Stomach (tissue), 9 donors: Measurements from ENCODE around the gene DDR1. TPM values are rescaled to one million over a fixed set of nuclear protein-coding genes. Genes with fewer than 3 reads are reported as not detected.

ENCODE experiments used
- DNase-seq, 2 donors: peaks; one replicate each; pipeline versions ENCODE4 v3.0.0 to v3.0.0-alpha.2; 2013 to 2019
- H3K27ac ChIP-seq, 5 donors: fragments of 200-600 bp in 4 of 5; sonication (generic) in 4 of 5; one replicate each; pipeline ENCODE4 v1.5.1; 2013 to 2019; ENCODE audit warnings: mild to moderate bottlenecking in 1 of 5, moderate library complexity in 1 of 5
- H3K27me3 ChIP-seq, 3 donors: fragments of 200-600 bp; sonication (generic); one replicate each; pipeline ENCODE4 v1.5.1; 2017 to 2019; ENCODE audit warnings: mixed run types in 1 of 3
- H3K36me3 ChIP-seq, 4 donors: fragments of 200-600 bp; sonication (generic); 1 replicate in 3 of 4; 2 replicates in 1 of 4; pipeline ENCODE4 v1.5.1; 2016 to 2019
- H3K4me1 ChIP-seq, 4 donors: fragments of 200-600 bp; sonication (generic); one replicate each; pipeline ENCODE4 v1.5.1; 2016 to 2019
- H3K4me3 ChIP-seq, 4 donors: fragments of 200-600 bp; sonication (generic) in 3 of 4; one replicate each; pipeline ENCODE4 v1.5.1; 2016 to 2019; ENCODE audit warnings: mild to moderate bottlenecking in 1 of 4
- H3K9me3 ChIP-seq, 4 donors: fragments of 200-600 bp; sonication (generic); one replicate each; pipeline ENCODE4 v1.5.1; 2016 to 2019
- CTCF ChIP-seq, 7 experiments: fragments of 450-650 bp in 4 of 7; fragments of 200-600 bp in 3 of 7; sonication (generic) in 3 of 7; IDR thresholded peaks; one replicate each; pipeline ENCODE4 v1.5.1; 2016 to 2019; ENCODE audit warnings: antibody characterized with exemption in 7 of 7, control low read depth in 2 of 7, mild to moderate bottlenecking in 1 of 7
- EP300 ChIP-seq: sonication (generic); formaldehyde crosslinking; IDR thresholded peaks from one replicate; pipeline ENCODE4 v1.6.1; 2017; ENCODE audit warnings: antibody characterized with exemption
- POLR2A ChIP-seq, 4 donors: fragments of 450-650 bp; IDR thresholded peaks; one replicate each; pipeline ENCODE4 v1.6.1; 2016; ENCODE audit warnings: antibody characterized with exemption in 4 of 4, control low read depth in 2 of 4, mild to moderate bottlenecking in 1 of 4, moderate library complexity in 1 of 4
- POLR2AphosphoS5 ChIP-seq, 3 donors: sonication (generic); formaldehyde crosslinking; IDR thresholded peaks; one replicate each; pipeline ENCODE4 v1.6.1; 2016; ENCODE audit warnings: antibody characterized with exemption in 3 of 3
- WGBS, 5 donors: extraction: QIAGEN DNeasy Blood & Tissue Kit in 3 of 5; methylation state at CpG; one replicate each; pipeline versions ENCODE4 v1.1.5 to v1.1.7; 2013 to 2018; 5-methylcytosine and 5-hydroxymethylcytosine counted together
- intact Hi-C: fragments of 100-400 bp; cut with DNase I; formaldehyde crosslinking; loops from one replicate; pipeline ENCODE4 v1.15.1; 2023; ENCODE audit warnings: low total_unique reads
- polyA plus RNA-seq, 3 donors: library from polyadenylated mRNA; stranded (reverse); fragments of 200-250 nt; gene quantifications; one replicate each; pipeline ENCODE4 v1.2.3, GENCODE V29; 2013
- total RNA-seq, 5 donors: library from RNA; depleted of rRNA; stranded (reverse); fragments of >200 nt; gene quantifications; one replicate each; pipeline versions ENCODE4 v1.1.0 to v1.2.3, GENCODE V29; 2014 to 2016
- donor health status: healthy with polysubstance abuse.
- donor health status: Bipolar disorder and iron deficiency.
- donor health status: healthy.

DDR1 gene
- total and polyA plus RNA-seq, 8 donors = 17.6 to 144 (median 82.4) TPM

- no peak overlapping the region for H3K4me3 ChIP-seq
- peaks cover 3 to 10% (median 10%) of the 10 kb centered on the region in 4 donors for H3K9me3 ChIP-seq
- H3K27ac ChIP-seq = no peak overlapping the region
- no peak for DNase-seq
- intact Hi-C loops = no loop called here
- H3K27me3 ChIP-seq = no peaks in the 10 kb centered on the region
- peaks cover 20 to 47% (median 34%) of the 10 kb centered on the region in 4 donors for H3K36me3 ChIP-seq
- peaks cover 3 to 29% (median 6%) of the 10 kb centered on the region in 4 donors for H3K4me1 ChIP-seq
- TF ChIP-seq EP300 (no peak), POLR2A (IDR thresholded peaks at IDR 0.05) (no peak), POLR2AphosphoS5 (IDR thresholded peaks at IDR 0.05) (no peak), CTCF (IDR thresholded peaks at IDR 0.05) (no peak)
- 86 to 98% (median 95%) methylated on average over 3 of the region's 3 CpGs for WGBS, 5 donors
Observed at GRCh38 chr6:30928677-30929076, 44.4 kb downstream of the DDR1 start.

GRCh38 chr6:30930506-30930905 lies 46.2 kb downstream of the DDR1 start:
- H3K27ac ChIP-seq = no peak overlapping the region
- WGBS, 5 donors = 87 to 97% (median 91%) methylated on average over 4 of the region's 4 CpGs
- no peak overlapping the region for H3K4me3 ChIP-seq
- DNase-seq = no peak
- TF ChIP-seq POLR2A (IDR thresholded peaks at IDR 0.05) (no peak), CTCF (IDR thresholded peaks at IDR 0.05) (no peak), EP300 (no peak), POLR2AphosphoS5 (IDR thresholded peaks at IDR 0.05) (no peak)
- H3K4me1 ChIP-seq = peaks cover 3 to 29% (median 6%) of the 10 kb centered on the region in 4 donors
- peaks cover 3 to 10% (median 10%) of the 10 kb centered on the region in 4 donors for H3K9me3 ChIP-seq
- intact Hi-C loops = no loop called here
- no peaks in the 10 kb centered on the region for H3K27me3 ChIP-seq
- H3K36me3 ChIP-seq = peaks cover 9 to 29% (median 16%) of the 10 kb centered on the region in 4 donors

DNA sequence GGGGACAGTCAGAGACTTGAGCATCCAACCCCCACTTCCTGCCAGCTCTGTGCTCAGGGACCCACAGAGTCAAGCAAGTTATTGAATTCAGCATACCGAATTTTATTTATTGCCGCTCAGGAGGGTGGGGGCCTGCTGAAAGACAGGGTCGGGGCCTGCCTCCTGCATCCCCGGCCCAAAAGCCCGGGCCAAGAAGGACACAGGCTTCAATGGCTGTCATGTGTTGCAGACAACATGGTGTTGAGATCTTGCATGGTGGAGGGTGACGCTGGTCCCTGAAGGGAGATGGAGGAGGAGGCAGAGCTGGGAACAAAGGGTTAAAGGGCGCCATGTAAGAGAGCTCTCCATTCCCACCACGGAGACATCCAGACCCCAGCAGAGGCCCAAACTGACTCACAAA lies 47.0 kb downstream of the DDR1 start:
- no peak for DNase-seq
- Histone ChIP-seq H3K27ac (peak overlapping the region in 3 of 5 donors; percentile 60 to 76 (median 65)), H3K4me1 (peaks cover 3 to 24% (median 6%) of the 10 kb centered on the region in 4 donors), H3K9me3 (peaks cover 3 to 10% (median 10%) of the 10 kb centered on the region in 4 donors), H3K27me3 (no peaks in the 10 kb centered on the region), H3K36me3 (peaks cover 3 to 21% (median 8%) of the 10 kb centered on the region in 4 donors), H3K4me3 (no peak overlapping the region)
- 63 to 75% (median 67%) methylated on average over 7 to 8 of the region's 8 CpGs for WGBS, 5 donors
- TF ChIP-seq EP300 (no peak), POLR2AphosphoS5 (IDR thresholded peaks at IDR 0.05) (no peak), POLR2A (IDR thresholded peaks at IDR 0.05) (no peak), CTCF (IDR thresholded peaks at IDR 0.05) (no peak)
- intact Hi-C loops = no loop called here

- TF ChIP-seq POLR2A (IDR thresholded peaks at IDR 0.05) (no peak), CTCF (IDR thresholded peaks at IDR 0.05) (no peak), EP300 (no peak), POLR2AphosphoS5 (IDR thresholded peaks at IDR 0.05) (no peak)
- Histone ChIP-seq H3K9me3 (peaks cover 3 to 10% (median 10%) of the 10 kb centered on the region in 4 donors), H3K27me3 (no peaks in the 10 kb centered on the region), H3K27ac (peak within 1 kb of the TSS; percentile 2 to 76 (median 60)), H3K4me1 (peaks cover 3 to 17% (median 6%) of the 10 kb centered on the region in 4 donors), H3K36me3 (peaks cover 0 to 13% (median under 1%) of the 10 kb centered on the region in 4 donors), H3K4me3 (no peak within 1 kb of the TSS)
- intact Hi-C loops = no loop called here
- peak in 1 of 2 donors; percentile 40 for DNase-seq
- WGBS, 5 donors = 47 to 64% (median 54%) methylated on average over 7 of the region's 7 CpGs
Observed at GRCh38 chr6:30931969-30932645, 47.8 kb downstream of the DDR1 start, which contains the start of gene SFTA2. Gene SFTA2, minus strand, starts transcription at chr6:30932170. Its CDS starts 74 bp downstream, at chr6:30932096.
